PC-3 (cell line): ENCODE data around the gene TPT1. TPM values are rescaled to one million over a fixed set of nuclear protein-coding genes. Genes with fewer than 3 reads are reported as not detected.

Experiments
- ATAC-seq: fragments of 200-7000 bp; cut with Tn5 transposase; 2 replicates; pipeline ENCODE4 v1.9.1; 2020; ENCODE audit warnings: mild to moderate bottlenecking, moderate library complexity
- BruUV-seq: library from RNA; stranded (reverse); fragments of 400-500 nt; replicated peaks from 2 replicates; lab custom pipeline; 2021; lab: Mats Ljungman, UMichigan
- CTCF ChIA-PET: fragments of 300-600 bp; sonication (Branson Sonifier 250); formaldehyde crosslinking; loops from one replicate; lab custom pipeline; 2022; ENCODE audit warnings: antibody characterized with exemption; lab: Charles Lee
- POLR2A ChIA-PET: fragments of 300-600 bp; sonication (Branson Sonifier 250); formaldehyde crosslinking; loops from one replicate; lab custom pipeline; 2022; ENCODE audit warnings: antibody characterized with exemption; ENCODE audit not compliant: unreplicated experiment; lab: Charles Lee
- DNase-seq: peaks from one replicate; pipeline ENCODE4 v3.0.0-alpha.2; 2015
- H2AFZ ChIP-seq: fragments of 300-600 bp; sonication (generic); 2 replicates; pipeline ENCODE4 v1.6.0; 2016; ENCODE audit warnings: antibody characterized with exemption, low read length
- H3F3A ChIP-seq: fragments of 300-600 bp; sonication (generic); one replicate; pipeline ENCODE4 v1.6.0; 2017; ENCODE audit warnings: antibody characterized with exemption, low read length, control low read depth, mild to moderate bottlenecking; ENCODE audit not compliant: unreplicated experiment
- H3K27ac ChIP-seq: fragments of 300-600 bp; sonication (generic); 2 replicates; pipeline ENCODE4 v1.5.1; 2016; ENCODE audit warnings: mild to moderate bottlenecking, low read length
- H3K27me3 ChIP-seq: fragments of 300-600 bp; sonication (generic); 2 replicates; pipeline ENCODE4 v1.6.1; 2016; ENCODE audit warnings: low read length, mixed read lengths
- H3K36me3 ChIP-seq: fragments of 300-600 bp; sonication (generic); 2 replicates; pipeline ENCODE4 v1.6.1; 2016; ENCODE audit warnings: low read depth, mixed run types, low read length, mixed read lengths
- H3K4me1 ChIP-seq: fragments of 300-600 bp; sonication (generic); 2 replicates; pipeline ENCODE4 v1.5.1; 2016; ENCODE audit warnings: low read length; ENCODE audit not compliant: insufficient read depth
- H3K4me2 ChIP-seq: fragments of 300-600 bp; sonication (generic); 2 replicates; pipeline ENCODE4 v1.6.0; 2016; ENCODE audit warnings: low read length
- H3K4me3 ChIP-seq: fragments of 300-600 bp; sonication (generic); 2 replicates; pipeline ENCODE4 v1.5.1; 2016; ENCODE audit warnings: mild to moderate bottlenecking, low read length, mixed read lengths
- H3K79me2 ChIP-seq: fragments of 300-600 bp; sonication (generic); 2 replicates; pipeline ENCODE4 v1.6.1; 2017; ENCODE audit warnings: low read length, mixed read lengths
- H3K9ac ChIP-seq: fragments of 300-600 bp; sonication (generic); 2 replicates; pipeline ENCODE4 v1.6.0; 2016; ENCODE audit warnings: mild to moderate bottlenecking, low read length
- H3K9me2 ChIP-seq: fragments of 300-600 bp; sonication (generic); replicated peaks from 2 replicates; pipeline ENCODE4 v1.6.1; 2016; ENCODE audit warnings: mixed run types, low read length, mixed read lengths
- H3K9me3 ChIP-seq: fragments of 300-600 bp; sonication (generic); 2 replicates; pipeline ENCODE4 v1.6.1; 2016; ENCODE audit warnings: low read length, mixed read lengths
- H4K20me1 ChIP-seq: fragments of 300-600 bp; sonication (generic); 2 replicates; pipeline ENCODE4 v1.6.1; 2016; ENCODE audit warnings: low read length, mixed read lengths
- CTCF ChIP-seq: fragments of 300-600 bp; sonication (generic); conservative IDR thresholded peaks from 2 replicates; pipeline ENCODE4 v1.5.1; 2017; ENCODE audit warnings: antibody characterized with exemption, low read depth, mild to moderate bottlenecking, low read length
- EZH2 ChIP-seq: fragments of 300-600 bp; sonication (generic); IDR thresholded peaks from one replicate; pipeline ENCODE4 v1.6.1; 2017; ENCODE audit warnings: antibody characterized with exemption, mild to moderate bottlenecking, low read length; ENCODE audit not compliant: unreplicated experiment
- EZH2phosphoT487 ChIP-seq: fragments of 300-600 bp; sonication (generic); IDR thresholded peaks from 2 replicates; pipeline ENCODE4 v1.6.1; 2018; ENCODE audit warnings: mild to moderate bottlenecking, antibody characterized with exemption, low read length, borderline replicate concordance
- intact Hi-C: fragments of 100-400 bp; cut with micrococcal nuclease; formaldehyde crosslinking; loops from 2 replicates; pipeline ENCODE4 v1.9.0; 2023
- total RNA-seq: library from RNA; depleted of rRNA; stranded (reverse); fragments of >200 nt; gene quantifications from 2 replicates; pipeline ENCODE4 v1.2.3, GENCODE V29; 2014

Gene TPT1
- total RNA-seq, 1 experiment from 2014 or later = 982 TPM

GRCh38 chr13:45332831-45333219, 8.2 kb downstream of the TPT1 start:
- Histone ChIP-seq H3K4me1 (peaks cover 64% of the 10 kb centered on the region), H3F3A (peaks cover 30% of the 10 kb centered on the region), H4K20me1 (peaks cover 38% of the 10 kb centered on the region), H3K27ac (peak overlapping the region; percentile 71), H3K9me3 (no peaks in the 10 kb centered on the region), H3K79me2 (peaks cover 18% of the 10 kb centered on the region), H2AFZ (no peak overlapping the region), H3K4me3 (no peak overlapping the region), H3K9ac (no peak overlapping the region), H3K36me3 (peaks cover 21% of the 10 kb centered on the region), H3K27me3 (no peaks in the 10 kb centered on the region), H3K9me2 (no peaks in the 10 kb centered on the region), H3K4me2 (peak overlapping the region; percentile 14; the same call in 1 of the 2 replicates)
- BruUV-seq = no TSS peak
- no peak for DNase-seq
- intact Hi-C loops = no loop called here
- ATAC-seq = no peak
- POLR2A ChIA-PET = no interaction called here
- no peak for TF ChIP-seq EZH2phosphoT487
- TF ChIP-seq CTCF = no peak
- no peak for TF ChIP-seq EZH2
- CTCF ChIA-PET = interaction anchor here (0.6 kb wide), 1 partner anchor 902 kb away, joined by 3 read pairs; no protein-coding TSS in a partner anchor

GRCh38 chr13:45332036-45332830, 8.8 kb downstream of the TPT1 start:
- CTCF ChIA-PET = no interaction called here
- intact Hi-C loops = no loop called here
- H3K79me2 ChIP-seq = peaks cover 12% of the 10 kb centered on the region
- peak; percentile 76 for DNase-seq
- H3K9ac ChIP-seq = no peak overlapping the region
- no peaks in the 10 kb centered on the region for H3K27me3 ChIP-seq
- H3K9me3 ChIP-seq = no peaks in the 10 kb centered on the region
- no TSS peak for BruUV-seq
- peak overlapping the region; percentile 71 for H3K27ac ChIP-seq
- no peak for TF ChIP-seq EZH2
- TF ChIP-seq CTCF = no peak
- TF ChIP-seq EZH2phosphoT487 = no peak
- H3K4me3 ChIP-seq = no peak overlapping the region
- H3K4me1 ChIP-seq = peaks cover 58% of the 10 kb centered on the region
- H4K20me1 ChIP-seq = peaks cover 33% of the 10 kb centered on the region
- peak overlapping the region; percentile 14; the same call in 1 of the 2 replicates for H3K4me2 ChIP-seq
- H2AFZ ChIP-seq = no peak overlapping the region
- peak; percentile 58 for ATAC-seq
- H3F3A ChIP-seq = peaks cover 24% of the 10 kb centered on the region
- POLR2A ChIA-PET = interaction anchor here (0.5 to 1.1 kb wide), 4 partner anchors 10 to 584 kb away, joined by 8 to 20 read pairs (median 12); partner anchors contain the start of gene SLC25A30
- peaks cover 15% of the 10 kb centered on the region for H3K36me3 ChIP-seq
- no peaks in the 10 kb centered on the region for H3K9me2 ChIP-seq

GRCh38 chr13:45331692-45332035, 9.3 kb downstream of the TPT1 start:
- DNase-seq = no peak
- Histone ChIP-seq H3K9ac (no peak overlapping the region), H3K27me3 (no peaks in the 10 kb centered on the region), H3K36me3 (peaks cover 10% of the 10 kb centered on the region), H3K9me3 (no peaks in the 10 kb centered on the region), H3F3A (peaks cover 22% of the 10 kb centered on the region), H3K4me2 (peak overlapping the region; percentile 40; the same call in 1 of the 2 replicates), H2AFZ (no peak overlapping the region), H3K4me1 (peaks cover 53% of the 10 kb centered on the region), H3K27ac (peak overlapping the region; percentile 71), H4K20me1 (peaks cover 27% of the 10 kb centered on the region), H3K4me3 (no peak overlapping the region), H3K79me2 (peaks cover 6% of the 10 kb centered on the region; the same call in 1 of the 2 replicates), H3K9me2 (no peaks in the 10 kb centered on the region)
- ChIA-PET POLR2A (interaction anchor here (0.5 to 1.1 kb wide), 2 partner anchors 10 to 87 kb away, joined by 9 to 20 read pairs; partner anchors contain the start of gene SLC25A30), CTCF (no interaction called here)
- intact Hi-C loops = no loop called here
- ATAC-seq = no peak
- no TSS peak for BruUV-seq
- TF ChIP-seq EZH2phosphoT487 = no peak
- no peak for TF ChIP-seq CTCF
